HCT116 (cell line): ENCODE data around the gene DENND1A. TPM values are rescaled to one million over a fixed set of nuclear protein-coding genes. Genes with fewer than 3 reads are reported as not detected.

ENCODE experiments used
- ATAC-seq: fragments of 200-7000 bp; cut with Tn5 transposase; 2 replicates; pipeline ENCODE4 v1.9.1; 2020; ENCODE audit warnings: mild to moderate bottlenecking, moderate library complexity
- BruUV-seq: library from RNA; stranded (reverse); fragments of 400-500 nt; replicated peaks from 2 replicates; lab custom pipeline; 2021; lab: Mats Ljungman, UMichigan
- CTCF ChIA-PET: fragments of 300-600 bp; sonication (Branson Sonifier 250); formaldehyde crosslinking; loops from one replicate; lab custom pipeline; 2021; ENCODE audit warnings: antibody characterized with exemption; lab: Charles Lee
- POLR2A ChIA-PET: fragments of 300-600, 350-600 bp; sonication (Branson Sonifier 250); formaldehyde crosslinking; loops from one replicate; lab custom pipeline; 2021; ENCODE audit warnings: antibody characterized with exemption; lab: Charles Lee
- RAD21 ChIA-PET, 2 experiments: fragments of 300-600 bp; sonication (Branson Sonifier 250); formaldehyde crosslinking; loops; one replicate each; lab custom pipeline; 2023; ENCODE audit warnings: low total read pairs in 2 of 2; ENCODE audit not compliant: uncharacterized antibody in 2 of 2, unreplicated experiment in 2 of 2, low non-redundant PET in 1 of 2; lab: Charles Lee
- DNase-seq: peaks from one replicate; pipeline ENCODE4 v3.0.0-alpha.2; 2010; ENCODE audit warnings: low read depth, low spot score
- H2AFZ ChIP-seq: fragments of 200-600 bp; shearing (Covaris generic), sonication (generic); 2 replicates; pipeline ENCODE4 v1.6.1; 2017; ENCODE audit warnings: low read depth, mixed run types, mixed read lengths, antibody characterized with exemption, low read length; ENCODE audit not compliant: poor library complexity, severe bottlenecking
- H3K27ac ChIP-seq: 2 replicates; pipeline ENCODE4 v1.5.1; 2012; ENCODE audit warnings: low read depth, low read length
- H3K27me3 ChIP-seq: fragments of 200-600 bp; sonication (generic); 2 replicates; pipeline ENCODE4 v1.6.1; 2016; ENCODE audit warnings: mixed run types, low read length, mixed read lengths; ENCODE audit not compliant: insufficient read depth
- H3K36me3 ChIP-seq, 2 experiments: fragments of 200-500 bp in 1 of 2; fragments of 200-600 bp in 1 of 2; sonication (Bioruptor generic) in 1 of 2; sonication (generic) in 1 of 2; 2 replicates each; pipeline versions ENCODE4 v1.5.1 to v1.6.1; 2014 to 2016; ENCODE audit warnings: low read length in 2 of 2, inconsistent platforms in 1 of 2, mixed read lengths in 1 of 2, mixed run types in 1 of 2; ENCODE audit not compliant: insufficient read depth in 2 of 2, control insufficient read depth in 1 of 2
- H3K4me1 ChIP-seq, 2 experiments: fragments of 200-600 bp in 1 of 2; sonication (generic) in 1 of 2; 2 replicates each; pipeline versions ENCODE4 v1.5.1 to v1.6.1; 2012 to 2017; ENCODE audit warnings: low read length in 2 of 2, inconsistent platforms in 1 of 2, mild to moderate bottlenecking in 1 of 2, mixed read lengths in 1 of 2, mixed run types in 1 of 2, moderate library complexity in 1 of 2; ENCODE audit not compliant: insufficient read depth in 2 of 2, control insufficient read depth in 1 of 2
- H3K4me2 ChIP-seq: fragments of 200-600 bp; sonication (generic); 2 replicates; pipeline ENCODE4 v1.6.1; 2017; ENCODE audit warnings: mixed run types, low read length, mixed read lengths
- H3K4me3 ChIP-seq, 2 experiments: fragments of 200-600 bp in 1 of 2; sonication (generic) in 1 of 2; replicated peaks in 1 of 2; 2 replicates each; pipeline ENCODE4 v1.5.1; 2011 to 2016; ENCODE audit warnings: low read length in 2 of 2, control low read depth in 1 of 2, low read depth in 1 of 2, mild to moderate bottlenecking in 1 of 2, mixed read lengths in 1 of 2, mixed run types in 1 of 2
- H3K79me2 ChIP-seq: fragments of 200-600 bp; sonication (generic); 2 replicates; pipeline ENCODE4 v1.6.1; 2017; ENCODE audit warnings: mild to moderate bottlenecking, mixed run types, low read length, moderate library complexity, mixed read lengths; ENCODE audit not compliant: insufficient read depth
- H3K9ac ChIP-seq: fragments of 200-600 bp; sonication (generic); 2 replicates; pipeline ENCODE4 v1.6.1; 2016; ENCODE audit warnings: low read length, mixed read lengths
- H3K9me2 ChIP-seq: fragments of 200-600 bp; sonication (generic), shearing (Covaris generic); 2 replicates; pipeline ENCODE4 v1.6.1; 2017; ENCODE audit warnings: mixed run types, mild to moderate bottlenecking, moderate library complexity; ENCODE audit not compliant: insufficient read depth
- H3K9me3 ChIP-seq, 2 experiments: fragments of 200-500 bp in 1 of 2; fragments of 200-600 bp in 1 of 2; sonication (Bioruptor generic) in 1 of 2; sonication (generic) in 1 of 2; 2 replicates each; pipeline ENCODE4 v1.6.1; 2014 to 2017; ENCODE audit warnings: low read length in 2 of 2, mixed read lengths in 2 of 2, inconsistent platforms in 1 of 2, low read depth in 1 of 2, mild to moderate bottlenecking in 1 of 2, mixed run types in 1 of 2, moderate library complexity in 1 of 2; ENCODE audit not compliant: control insufficient read depth in 1 of 2, insufficient read depth in 1 of 2
- H4K20me1 ChIP-seq: fragments of 200-600 bp; sonication (generic), shearing (Covaris generic); 2 replicates; pipeline ENCODE4 v1.6.1; 2017; ENCODE audit warnings: mixed run types, mild to moderate bottlenecking, moderate library complexity; ENCODE audit not compliant: insufficient read depth
- CBX3 ChIP-seq: IDR thresholded peaks from 2 replicates; pipeline ENCODE4 v1.6.1; 2012; ENCODE audit warnings: low read depth
- CTCF ChIP-seq, 3 experiments: fragments of 200-600 bp in 1 of 3; sonication (generic) in 1 of 3; IDR thresholded peaks in 2 of 3; conservative IDR thresholded peaks in 1 of 3; 2 replicates each; pipeline ENCODE4 v1.5.1; 2012 to 2017; ENCODE audit warnings: low read depth in 2 of 3, low read length in 2 of 3, antibody characterized with exemption in 1 of 3, borderline replicate concordance in 1 of 3, control low read depth in 1 of 3, mild to moderate bottlenecking in 1 of 3, mixed read lengths in 1 of 3, mixed run types in 1 of 3, moderate library complexity in 1 of 3; ENCODE audit not compliant: insufficient read depth in 1 of 3
- EGR1 ChIP-seq: IDR thresholded peaks from 2 replicates; pipeline ENCODE4 v1.6.1; 2012; ENCODE audit warnings: low read depth
- ELF1 ChIP-seq: IDR thresholded peaks from 2 replicates; pipeline ENCODE4 v1.6.1; 2012; ENCODE audit warnings: low read depth, borderline replicate concordance
- EZH2 ChIP-seq: fragments of 200-600 bp; sonication (generic); IDR thresholded peaks from 2 replicates; pipeline ENCODE4 v1.6.1; 2017; ENCODE audit warnings: antibody characterized with exemption, mixed run types
- EZH2phosphoT487 ChIP-seq: fragments of 200-600 bp; IDR thresholded peaks from 2 replicates; pipeline ENCODE4 v1.6.1; 2018; ENCODE audit warnings: antibody characterized with exemption, borderline replicate concordance
- POLR2AphosphoS5 ChIP-seq: IDR thresholded peaks from 2 replicates; pipeline ENCODE4 v1.6.1; 2011; ENCODE audit warnings: mild to moderate bottlenecking, low read depth, low read length, moderate library complexity
- RAD21 ChIP-seq: IDR thresholded peaks from 2 replicates; pipeline ENCODE4 v1.6.1; 2012; ENCODE audit warnings: low read depth, mild to moderate bottlenecking
- REST ChIP-seq: IDR thresholded peaks from 2 replicates; pipeline ENCODE4 v1.6.1; 2012; ENCODE audit warnings: low read depth
- TCF7L2 ChIP-seq: IDR thresholded peaks from 2 replicates; pipeline ENCODE4 v1.7.0; 2011; ENCODE audit warnings: borderline replicate concordance, inconsistent platforms; ENCODE audit not compliant: insufficient read depth, insufficient read length; ENCODE audit errors: extremely low read depth
- ZBTB33 ChIP-seq: IDR thresholded peaks from 2 replicates; pipeline ENCODE4 v1.6.1; 2011; ENCODE audit warnings: mild to moderate bottlenecking, low read length, moderate library complexity; ENCODE audit not compliant: insufficient replicate concordance; ENCODE audit errors: extremely low read depth
- ZFX ChIP-seq: fragments of 450-650 bp; IDR thresholded peaks from 2 replicates; pipeline ENCODE4 v1.6.1; 2017
- intact Hi-C: fragments of 100-400 bp; cut with micrococcal nuclease; formaldehyde crosslinking; loops from 2 replicates; pipeline ENCODE4 v1.10.0; 2022
- total RNA-seq: library from RNA; stranded (reverse); gene quantifications from one replicate; pipeline ENCODE4 v1.2.1, GENCODE V29; 2021; ENCODE audit not compliant: unreplicated experiment

Gene DENND1A
- total RNA-seq, 1 experiment from 2014 or later: 33.0 TPM

- Histone ChIP-seq H3K4me2 (no peak overlapping the region), H4K20me1 (no peaks in the 10 kb centered on the region), H3K9ac (no peak overlapping the region), H3K9me3 (no peaks in the 10 kb centered on the region), H3K79me2 (no peaks in the 10 kb centered on the region), H3K9me2 (no peaks in the 10 kb centered on the region), H3K4me3 (no peak overlapping the region), H2AFZ (no peak overlapping the region), H3K36me3 (no peaks in the 10 kb centered on the region), H3K27ac (no peak overlapping the region), H3K4me1 (peaks cover 3 to 15% of the 10 kb centered on the region in 2 experiments; a peak in 1 of 4 replicates), H3K27me3 (no peaks in the 10 kb centered on the region)
- ChIA-PET CTCF (no interaction called here), POLR2A (interaction anchor here (0.9 kb wide), 1 partner anchor 10 kb away, joined by 3 read pairs; no protein-coding TSS in a partner anchor), RAD21 (no interaction called here)
- TF ChIP-seq EZH2phosphoT487: no peak
- DNase-seq: no peak
- no TSS peak for BruUV-seq
- no peak for ATAC-seq
- intact Hi-C loops: no loop called here
Measured at GRCh38 chr9:123757960-123758359, 172.0 kb downstream of the DENND1A start.

- CTCF ChIA-PET: no interaction called here
- Histone ChIP-seq H3K4me3 (no peak overlapping the region), H3K9me3 (no peaks in the 10 kb centered on the region), H3K4me2 (no peak overlapping the region), H4K20me1 (no peaks in the 10 kb centered on the region), H3K27ac (no peak overlapping the region), H3K9me2 (no peaks in the 10 kb centered on the region), H3K4me1 (peaks cover 3 to 15% of the 10 kb centered on the region in 2 experiments; a peak in 1 of 4 replicates), H3K9ac (no peak overlapping the region), H3K79me2 (no peaks in the 10 kb centered on the region), H3K27me3 (no peaks in the 10 kb centered on the region), H2AFZ (no peak overlapping the region), H3K36me3 (no peaks in the 10 kb centered on the region)
- BruUV-seq: no TSS peak
- DNase-seq (no peak), ATAC-seq (no peak)
- RAD21 ChIA-PET: no interaction called here
- intact Hi-C loops: no loop called here
- POLR2A ChIA-PET: no interaction called here
- TF ChIP-seq RAD21 (no peak), ZBTB33 (no peak), EZH2phosphoT487 (no peak), REST (no peak), EZH2 (no peak), ZFX (no peak), TCF7L2 (no peak), CBX3 (no peak), ELF1 (no peak), CTCF (IDR thresholded peaks at IDR 0.05 in 2 of 3, conservative IDR thresholded peaks at IDR 0.05 in 1 of 3; ENCODE audit: borderline replicate concordance in 1 of 3, insufficient read depth in 1 of 3, low read depth in 2 of 3, low read length in 2 of 3) (no peak), POLR2AphosphoS5 (no peak), EGR1 (no peak)
Measured at GRCh38 chr9:123757547-123757946, 172.4 kb downstream of the DENND1A start.
